ENCODE data around the gene TCEANC.
"Not testable (repeated sequence)": the region's sequence is repeated elsewhere in the genome, so short reads cannot be mapped to it uniquely, and the experiment has no call there.

The TCEANC gene

DNA sequence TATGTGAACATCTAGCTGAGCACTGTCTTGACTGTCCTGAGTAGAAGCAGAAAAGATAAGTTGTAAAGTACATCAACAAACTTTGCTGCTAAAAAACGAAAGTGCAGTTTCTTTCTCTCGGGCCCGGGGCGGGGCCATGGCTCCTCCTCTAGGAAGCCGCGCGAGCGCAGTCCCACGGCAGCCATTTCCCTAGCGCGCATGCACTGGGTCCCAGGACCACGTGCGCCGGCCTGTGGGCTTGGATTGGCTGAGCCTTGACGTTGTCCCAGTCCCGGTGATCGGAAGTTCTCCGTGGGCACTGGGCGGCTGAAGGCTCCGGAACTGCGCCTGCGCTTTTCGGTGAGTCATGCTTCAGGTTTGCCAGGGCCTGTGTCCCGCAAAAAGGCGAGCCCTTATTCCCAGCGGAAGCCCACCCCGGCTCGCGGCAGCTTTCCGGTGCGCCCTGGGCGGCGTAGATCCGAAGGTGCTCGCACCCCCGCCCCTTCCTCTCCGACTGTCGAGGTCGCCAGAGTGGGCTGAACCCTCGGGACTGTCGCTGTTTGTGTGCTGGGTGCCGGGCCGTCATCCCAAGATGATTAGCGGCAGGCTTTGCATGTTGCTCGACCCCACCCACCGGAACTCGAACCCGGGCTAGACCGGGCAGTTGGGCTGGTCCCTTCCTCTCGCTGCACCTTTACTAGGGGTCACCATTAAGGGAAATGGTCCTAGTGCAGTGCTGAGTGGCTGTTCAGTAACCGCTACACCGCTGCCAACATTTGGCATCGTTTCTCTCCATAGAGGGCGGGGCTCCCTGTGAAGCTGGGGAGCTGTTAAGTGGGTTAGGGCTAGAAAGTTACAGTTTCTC, at the start of gene TCEANC:
Gene TCEANC, plus strand, starts transcription at position 292 of the 844 bp plus-strand sequence. CDS start 9,368 bp downstream, outside the sequence.
- DNase-seq: peak; percentile 53 to 64

DNA sequence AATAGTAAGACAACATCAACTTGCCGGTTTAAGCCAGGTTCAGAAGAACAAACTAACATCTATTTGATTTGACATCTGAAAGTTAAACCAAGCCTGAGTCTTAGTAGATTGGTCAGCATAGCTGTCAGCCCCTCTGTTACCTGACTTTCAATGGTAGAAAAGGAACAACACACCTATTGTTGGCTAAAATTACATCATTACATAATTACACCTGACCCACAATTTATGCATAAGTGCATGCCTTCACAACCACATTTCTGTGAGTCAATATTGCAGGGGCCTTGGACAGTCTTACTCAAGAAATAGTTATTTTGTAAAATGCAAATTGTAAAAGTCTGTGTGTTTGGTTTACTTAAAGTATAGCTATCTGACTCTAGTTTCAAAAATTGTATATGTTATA, 47.3 kb upstream of the TCEANC start:
- no peak for DNase-seq

- no peak for DNase-seq
These were observed 45.5 kb upstream of the TCEANC start for GRCh38 chrX:13607331-13607995.

- no peak for DNase-seq
These were observed 45.0 kb upstream of the TCEANC start for GRCh38 chrX:13607996-13608365.

GRCh38 chrX:13614154-13614553, 38.8 kb upstream of the TCEANC start:
- DNase-seq: no peak

- DNase-seq: no peak
These were observed 32.7 kb upstream of the TCEANC start for GRCh38 chrX:13620207-13620606.

GRCh38 chrX:13622401-13622964, 30.5 kb upstream of the TCEANC start:
- DNase-seq: no peak

DNA sequence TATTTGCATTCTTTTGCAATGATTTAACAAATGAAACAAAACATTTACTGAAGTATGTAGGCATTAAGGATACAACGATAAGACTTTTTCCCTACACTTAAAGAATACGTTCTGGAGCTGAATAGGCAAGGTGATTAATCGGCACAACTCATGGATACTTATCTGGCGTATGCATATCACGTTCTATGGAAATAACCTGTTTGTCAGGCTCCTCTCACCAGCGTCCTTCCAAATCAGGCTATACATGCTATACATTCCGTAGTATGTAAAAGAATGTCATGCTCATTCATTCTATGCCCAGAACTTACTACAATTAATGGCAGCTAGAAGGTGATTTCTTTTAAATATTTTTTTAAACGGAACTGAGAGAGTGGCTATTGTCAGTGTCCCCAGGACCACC, 25.6 kb upstream of the TCEANC start:
- DNase-seq: no peak

GRCh38 chrX:13637224-13637623, 15.7 kb upstream of the TCEANC start:
- DNase-seq: not testable (repeated sequence)

DNA sequence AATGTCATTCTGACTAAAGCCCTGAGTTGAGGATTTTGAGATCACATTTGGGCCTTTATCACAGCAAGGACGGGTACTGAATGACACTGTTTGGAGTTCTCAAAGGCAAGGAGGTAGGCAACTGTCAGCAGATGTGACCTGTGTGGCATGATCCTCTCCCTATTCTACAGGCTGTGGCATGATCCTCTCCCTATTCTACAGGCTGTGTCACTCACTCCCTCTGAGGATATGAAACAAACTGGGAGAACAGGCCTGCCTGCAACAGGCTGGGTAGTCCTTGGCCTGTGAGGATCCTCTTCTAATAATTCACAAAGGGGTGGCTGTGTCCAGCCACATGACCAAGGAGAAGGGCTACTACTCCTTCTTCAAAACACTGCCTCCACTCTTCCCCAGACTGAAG, 14.9 kb upstream of the TCEANC start:
- DNase-seq: no peak

DNA sequence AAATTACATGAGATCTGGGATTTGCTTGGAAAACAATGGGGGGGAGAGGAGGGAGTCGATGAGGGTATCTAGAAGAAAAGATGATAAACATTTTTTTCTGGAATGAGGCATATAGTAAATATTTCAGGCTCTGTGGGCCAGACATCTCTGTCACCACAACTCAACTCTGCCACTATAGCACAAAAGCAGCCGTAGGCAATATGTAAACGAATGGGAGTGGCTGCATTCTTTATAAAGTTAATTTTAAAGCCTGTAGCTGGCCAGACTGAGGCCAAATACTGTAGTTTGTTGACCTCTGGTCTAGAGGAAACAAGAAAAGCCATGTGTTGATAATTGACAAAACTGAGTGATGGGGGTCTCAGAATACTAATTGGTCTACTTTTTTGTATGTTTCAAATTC, 14.1 kb upstream of the TCEANC start:
- no peak for DNase-seq

DNA sequence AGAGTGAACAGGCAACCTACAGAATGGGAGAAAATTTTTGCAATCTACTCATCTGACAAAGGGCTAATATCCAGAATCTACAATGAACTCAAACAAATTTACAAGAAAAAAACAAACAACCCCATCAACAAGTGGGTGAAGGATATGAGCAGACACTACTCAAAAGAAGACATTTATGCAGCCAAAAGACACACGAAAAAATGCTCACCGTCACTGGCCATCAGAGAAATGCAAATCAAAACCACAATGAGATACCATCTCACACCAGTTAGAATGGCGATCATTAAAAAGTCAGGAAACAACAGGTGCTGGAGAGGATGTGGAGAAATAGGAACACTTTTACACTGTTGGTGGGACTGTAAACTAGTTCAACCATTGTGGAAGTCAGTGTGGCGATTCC, 11.3 kb upstream of the TCEANC start:
- DNase-seq: not testable (repeated sequence)

- no peak for DNase-seq
These were observed 7.3 kb upstream of the TCEANC start for GRCh38 chrX:13645464-13646153.

GRCh38 chrX:13646154-13646549, 6.8 kb upstream of the TCEANC start:
- DNase-seq: no peak

DNA sequence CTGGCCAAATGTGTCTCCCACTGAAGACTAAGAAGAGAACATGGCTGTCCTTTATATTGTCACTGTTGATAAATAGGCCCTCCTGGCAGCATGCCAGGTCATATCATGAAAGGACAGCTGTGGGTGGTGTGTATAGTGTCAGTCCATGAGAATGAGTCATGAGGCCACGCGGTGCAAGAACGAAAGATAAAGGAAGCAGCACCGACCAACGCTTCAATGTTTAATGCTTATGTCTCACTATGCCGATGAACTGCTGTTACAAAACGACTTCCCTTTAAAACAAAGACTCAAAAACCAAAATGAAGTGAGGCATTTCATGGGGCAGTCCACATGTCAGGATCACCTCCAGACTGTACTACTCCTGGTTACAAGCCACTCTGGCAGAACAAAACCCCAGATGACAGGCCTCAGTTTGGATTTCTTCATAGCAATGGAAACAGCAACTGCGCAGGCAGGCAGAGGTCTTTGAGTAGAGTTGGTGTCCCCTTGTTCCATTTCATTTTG, 5.2 kb upstream of the TCEANC start:
- no peak for DNase-seq

GRCh38 chrX:13648336-13648735, 4.6 kb upstream of the TCEANC start:
- not testable (repeated sequence) for DNase-seq

- no peak for DNase-seq
These were observed 3.1 kb upstream of the TCEANC start for GRCh38 chrX:13649838-13650237.

DNA sequence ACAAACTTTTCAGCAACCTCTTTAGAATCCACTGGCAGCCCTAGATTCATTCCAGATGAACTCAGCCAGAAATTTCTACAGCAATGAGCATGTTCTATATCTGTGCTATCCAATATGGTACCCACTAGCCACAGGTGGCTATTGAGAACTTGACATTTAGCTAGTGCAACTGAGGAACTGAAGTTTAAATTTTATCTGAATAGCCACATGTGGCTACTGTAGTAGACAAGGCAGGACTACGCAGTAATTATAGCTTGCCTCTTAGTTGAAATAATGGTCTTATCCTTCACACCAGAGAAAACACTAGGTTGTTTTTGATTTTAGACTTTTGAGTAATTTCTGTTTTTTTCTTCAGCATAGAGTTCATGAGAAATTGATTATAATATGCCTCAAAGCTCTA, 2.6 kb upstream of the TCEANC start:
- no peak for DNase-seq

GRCh38 chrX:13651150-13651549, 1.8 kb upstream of the TCEANC start:
- no peak for DNase-seq

DNA sequence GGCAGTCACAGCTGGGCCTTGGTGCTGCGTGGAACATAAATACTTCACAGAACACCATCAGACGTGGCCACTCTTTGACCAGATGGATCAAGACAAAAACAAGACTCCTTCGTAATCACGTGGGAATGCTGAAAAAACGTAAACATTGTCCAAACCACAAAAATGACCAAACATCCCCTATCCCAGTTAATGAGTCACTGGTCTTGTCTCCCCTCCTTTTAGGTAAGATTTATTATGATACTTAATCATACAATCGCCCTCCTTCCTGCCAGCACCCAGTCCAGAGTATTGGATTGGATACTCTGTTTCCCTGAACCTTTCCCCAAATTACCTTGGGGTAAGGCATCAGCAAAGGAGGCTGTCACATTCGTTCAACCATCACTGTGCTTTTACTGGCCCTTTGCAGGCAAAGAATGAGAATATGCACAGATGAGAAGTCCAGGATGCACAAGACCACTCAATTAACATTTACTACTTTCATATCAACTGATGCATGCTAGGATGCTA, 601 bp upstream of the TCEANC start:
- no peak for DNase-seq

GRCh38 chrX:13654116-13654515, 1.2 kb downstream of the TCEANC start:
- DNase-seq: no peak

DNA sequence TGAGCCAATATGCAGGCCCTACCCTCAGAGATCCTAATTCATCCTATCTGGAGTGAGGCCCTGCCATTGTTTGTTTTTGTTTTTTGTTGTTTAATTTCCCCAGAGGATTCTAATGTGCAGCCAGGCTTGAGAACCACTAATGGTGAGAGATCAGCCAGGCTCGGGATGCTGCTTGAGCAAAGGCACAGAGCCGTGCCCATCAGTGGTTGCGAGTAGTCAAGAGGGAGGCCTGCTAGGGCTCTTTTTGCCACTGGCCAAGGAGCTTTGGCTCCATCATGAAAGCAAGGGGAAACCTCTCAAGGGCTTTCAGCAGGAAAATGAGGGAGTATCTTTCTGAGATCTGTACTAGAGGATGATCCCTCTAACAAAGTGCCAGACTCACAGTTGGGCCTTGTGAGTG, 2.7 kb downstream of the TCEANC start:
- DNase-seq: no peak

GRCh38 chrX:13658602-13659001, 5.7 kb downstream of the TCEANC start:
- DNase-seq: peak in 1 of 2 experiments; percentile 10

Measured in cerebellar nuclear complex (tissue), 1 donor.